ENCODE data around the gene RSPH10B2.
"Not testable (repeated sequence)": the region's sequence is repeated elsewhere in the genome, so short reads cannot be mapped to it uniquely, and the experiment has no call there.

Gene RSPH10B2

GRCh38 chr7:6843654-6844053 lies 89.8 kb downstream of the RSPH10B2 start:
- DNase-seq, result not testable (repeated sequence)

- DNase-seq, result not testable (repeated sequence)
Observed at GRCh38 chr7:6845971-6846449, 92.1 kb downstream of the RSPH10B2 start.

GRCh38 chr7:6847751-6848150 lies 93.8 kb downstream of the RSPH10B2 start:
- DNase-seq, result not testable (repeated sequence)

Measured in CD4-positive, alpha-beta T cell treated with Interleukin-1 beta for 1 hour (primary cell).